Measurements from ENCODE around the gene DDR1.

DNA sequence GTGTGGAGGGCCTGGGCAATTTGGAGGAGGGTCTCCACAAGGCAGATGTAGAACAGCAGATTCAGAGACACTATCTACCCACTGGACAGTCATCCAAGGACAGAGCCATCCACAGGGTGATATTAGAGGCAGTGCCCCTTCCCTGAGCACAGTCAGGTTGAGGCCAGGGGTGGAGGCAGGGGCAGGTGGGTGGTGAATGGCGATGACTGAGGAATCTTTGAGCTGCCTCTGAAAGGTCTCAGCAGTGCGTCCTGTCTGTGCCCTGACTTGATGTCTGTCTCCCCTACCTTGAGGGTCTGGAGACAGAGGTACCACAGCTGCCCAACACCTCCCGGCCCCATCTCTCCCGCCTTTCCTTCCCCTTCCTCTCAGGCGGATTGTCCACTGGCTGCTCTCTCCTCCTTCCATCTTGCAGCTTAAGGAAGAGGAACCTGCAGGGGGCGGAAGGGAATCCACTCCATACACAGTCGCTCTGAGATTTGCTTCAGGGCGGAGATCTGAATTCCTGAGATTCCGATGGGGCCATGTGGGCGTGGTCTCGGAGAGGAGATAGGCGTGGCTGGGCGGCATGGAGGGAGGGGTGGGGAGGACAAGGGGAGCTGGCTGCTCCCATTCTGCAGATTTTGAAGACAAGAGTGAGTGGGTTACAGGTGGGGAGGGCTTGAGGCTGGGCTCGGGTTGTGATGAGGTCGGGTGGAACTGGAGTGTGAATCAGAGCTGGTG lies 58.2 kb downstream of the DDR1 start:
- TF ChIP-seq, protein P1, sequence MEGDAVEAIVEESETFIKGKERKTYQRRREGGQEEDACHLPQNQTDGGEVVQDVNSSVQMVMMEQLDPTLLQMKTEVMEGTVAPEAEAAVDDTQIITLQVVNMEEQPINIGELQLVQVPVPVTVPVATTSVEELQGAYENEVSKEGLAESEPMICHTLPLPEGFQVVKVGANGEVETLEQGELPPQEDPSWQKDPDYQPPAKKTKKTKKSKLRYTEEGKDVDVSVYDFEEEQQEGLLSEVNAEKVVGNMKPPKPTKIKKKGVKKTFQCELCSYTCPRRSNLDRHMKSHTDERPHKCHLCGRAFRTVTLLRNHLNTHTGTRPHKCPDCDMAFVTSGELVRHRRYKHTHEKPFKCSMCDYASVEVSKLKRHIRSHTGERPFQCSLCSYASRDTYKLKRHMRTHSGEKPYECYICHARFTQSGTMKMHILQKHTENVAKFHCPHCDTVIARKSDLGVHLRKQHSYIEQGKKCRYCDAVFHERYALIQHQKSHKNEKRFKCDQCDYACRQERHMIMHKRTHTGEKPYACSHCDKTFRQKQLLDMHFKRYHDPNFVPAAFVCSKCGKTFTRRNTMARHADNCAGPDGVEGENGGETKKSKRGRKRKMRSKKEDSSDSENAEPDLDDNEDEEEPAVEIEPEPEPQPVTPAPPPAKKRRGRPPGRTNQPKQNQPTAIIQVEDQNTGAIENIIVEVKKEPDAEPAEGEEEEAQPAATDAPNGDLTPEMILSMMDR (IDR thresholded peaks at IDR 0.05) = peak in 2 of 4 experiments; percentile 27 to 39
- TF ChIP-seq POLR2AphosphoS5 (IDR thresholded peaks at IDR 0.05) (no peak), POLR2A (IDR thresholded peaks at IDR 0.05) (no peak)
